GM23338 (cell line): Measurements from ENCODE around the gene FBXL17.

Source experiments
- EZH2 ChIP-seq: fragments of 200-600 bp; sonication (generic); IDR thresholded peaks from one replicate; pipeline ENCODE4 v1.8.0; 2017; ENCODE audit warnings: antibody characterized with exemption, mild to moderate bottlenecking, low read depth; ENCODE audit not compliant: unreplicated experiment
- EZH2phosphoT487 ChIP-seq: fragments of 200-600 bp; sonication (generic); IDR thresholded peaks from one replicate; pipeline ENCODE4 v1.8.1; 2018; ENCODE audit warnings: antibody characterized with exemption; ENCODE audit not compliant: unreplicated experiment
- POLR2AphosphoS5 ChIP-seq: IDR thresholded peaks from 2 replicates; pipeline ENCODE4 v1.6.1; 2016; ENCODE audit warnings: antibody characterized with exemption, low read depth
- STAT1 ChIP-seq: IDR thresholded peaks from one replicate; pipeline ENCODE4 v1.6.1; 2016; ENCODE audit warnings: antibody characterized with exemption; ENCODE audit not compliant: unreplicated experiment
- TF ChIP-seq, protein P1 (sequence below), 2 experiments: fragments of 200-600 bp in 1 of 2; sonication (generic) in 1 of 2; conservative IDR thresholded peaks; 2 replicates each; pipeline versions ENCODE4 v1.5.1 to v1.6.1; 2016 to 2017; ENCODE audit warnings: antibody characterized with exemption in 2 of 2, low read depth in 2 of 2, mild to moderate bottlenecking in 2 of 2, moderate library complexity in 1 of 2
- TF ChIP-seq, protein P2 (sequence below): IDR thresholded peaks from one replicate; pipeline ENCODE4 v1.6.1; 2018; ENCODE audit warnings: antibody characterized with exemption; ENCODE audit not compliant: unreplicated experiment

DNA sequence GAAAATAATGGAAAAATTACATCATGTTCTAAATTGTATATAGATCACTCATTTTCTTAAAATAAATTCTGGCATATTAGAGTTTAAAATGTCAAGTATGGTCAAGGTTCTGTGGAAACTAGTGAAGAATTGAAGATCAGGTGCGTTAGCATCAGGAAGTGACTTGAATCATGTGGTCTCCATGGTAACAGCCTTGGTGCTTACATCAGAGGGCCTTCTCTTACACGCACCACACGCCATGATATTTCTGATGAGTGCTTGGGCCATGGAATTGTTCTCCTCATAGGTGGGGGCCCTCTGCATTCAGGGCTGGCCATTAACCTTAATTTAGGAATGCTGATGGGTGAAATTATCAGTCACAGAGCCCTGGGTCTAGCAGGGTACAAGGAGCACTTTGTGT lies 423.0 kb downstream of the FBXL17 start:
- TF ChIP-seq, protein P1, sequence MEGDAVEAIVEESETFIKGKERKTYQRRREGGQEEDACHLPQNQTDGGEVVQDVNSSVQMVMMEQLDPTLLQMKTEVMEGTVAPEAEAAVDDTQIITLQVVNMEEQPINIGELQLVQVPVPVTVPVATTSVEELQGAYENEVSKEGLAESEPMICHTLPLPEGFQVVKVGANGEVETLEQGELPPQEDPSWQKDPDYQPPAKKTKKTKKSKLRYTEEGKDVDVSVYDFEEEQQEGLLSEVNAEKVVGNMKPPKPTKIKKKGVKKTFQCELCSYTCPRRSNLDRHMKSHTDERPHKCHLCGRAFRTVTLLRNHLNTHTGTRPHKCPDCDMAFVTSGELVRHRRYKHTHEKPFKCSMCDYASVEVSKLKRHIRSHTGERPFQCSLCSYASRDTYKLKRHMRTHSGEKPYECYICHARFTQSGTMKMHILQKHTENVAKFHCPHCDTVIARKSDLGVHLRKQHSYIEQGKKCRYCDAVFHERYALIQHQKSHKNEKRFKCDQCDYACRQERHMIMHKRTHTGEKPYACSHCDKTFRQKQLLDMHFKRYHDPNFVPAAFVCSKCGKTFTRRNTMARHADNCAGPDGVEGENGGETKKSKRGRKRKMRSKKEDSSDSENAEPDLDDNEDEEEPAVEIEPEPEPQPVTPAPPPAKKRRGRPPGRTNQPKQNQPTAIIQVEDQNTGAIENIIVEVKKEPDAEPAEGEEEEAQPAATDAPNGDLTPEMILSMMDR (conservative IDR thresholded peaks at IDR 0.05; ENCODE audit: low read depth in 2 of 2) = no peak
- TF ChIP-seq POLR2AphosphoS5 (no peak), EZH2 (no peak), STAT1 (no peak), EZH2phosphoT487 (no peak)
- TF ChIP-seq, protein P2, sequence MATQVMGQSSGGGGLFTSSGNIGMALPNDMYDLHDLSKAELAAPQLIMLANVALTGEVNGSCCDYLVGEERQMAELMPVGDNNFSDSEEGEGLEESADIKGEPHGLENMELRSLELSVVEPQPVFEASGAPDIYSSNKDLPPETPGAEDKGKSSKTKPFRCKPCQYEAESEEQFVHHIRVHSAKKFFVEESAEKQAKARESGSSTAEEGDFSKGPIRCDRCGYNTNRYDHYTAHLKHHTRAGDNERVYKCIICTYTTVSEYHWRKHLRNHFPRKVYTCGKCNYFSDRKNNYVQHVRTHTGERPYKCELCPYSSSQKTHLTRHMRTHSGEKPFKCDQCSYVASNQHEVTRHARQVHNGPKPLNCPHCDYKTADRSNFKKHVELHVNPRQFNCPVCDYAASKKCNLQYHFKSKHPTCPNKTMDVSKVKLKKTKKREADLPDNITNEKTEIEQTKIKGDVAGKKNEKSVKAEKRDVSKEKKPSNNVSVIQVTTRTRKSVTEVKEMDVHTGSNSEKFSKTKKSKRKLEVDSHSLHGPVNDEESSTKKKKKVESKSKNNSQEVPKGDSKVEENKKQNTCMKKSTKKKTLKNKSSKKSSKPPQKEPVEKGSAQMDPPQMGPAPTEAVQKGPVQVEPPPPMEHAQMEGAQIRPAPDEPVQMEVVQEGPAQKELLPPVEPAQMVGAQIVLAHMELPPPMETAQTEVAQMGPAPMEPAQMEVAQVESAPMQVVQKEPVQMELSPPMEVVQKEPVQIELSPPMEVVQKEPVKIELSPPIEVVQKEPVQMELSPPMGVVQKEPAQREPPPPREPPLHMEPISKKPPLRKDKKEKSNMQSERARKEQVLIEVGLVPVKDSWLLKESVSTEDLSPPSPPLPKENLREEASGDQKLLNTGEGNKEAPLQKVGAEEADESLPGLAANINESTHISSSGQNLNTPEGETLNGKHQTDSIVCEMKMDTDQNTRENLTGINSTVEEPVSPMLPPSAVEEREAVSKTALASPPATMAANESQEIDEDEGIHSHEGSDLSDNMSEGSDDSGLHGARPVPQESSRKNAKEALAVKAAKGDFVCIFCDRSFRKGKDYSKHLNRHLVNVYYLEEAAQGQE = no peak
